GM23248 (cell line): ENCODE results near the gene MMS19. TPM values are rescaled to one million over a fixed set of nuclear protein-coding genes. Genes with fewer than 3 reads are reported as not detected.

Experiments
- DNase-seq: peaks from one replicate; pipeline ENCODE4 v3.0.0-alpha.2; 2015
- H2AFZ ChIP-seq: fragments of 200-600 bp; sonication (generic); 2 replicates; pipeline ENCODE4 v1.6.1; 2016; ENCODE audit warnings: antibody characterized with exemption
- H3F3A ChIP-seq: fragments of 200-600 bp; sonication (generic); 2 replicates; pipeline ENCODE4 v1.6.1; 2016; ENCODE audit warnings: mild to moderate bottlenecking, antibody characterized with exemption, mixed run types; ENCODE audit not compliant: insufficient read depth
- H3K27ac ChIP-seq: fragments of 200-600 bp; sonication (generic); 2 replicates; pipeline ENCODE4 v1.5.1; 2016; ENCODE audit warnings: mild to moderate bottlenecking
- H3K27me3 ChIP-seq: fragments of 200-600 bp; sonication (generic); replicated peaks from 2 replicates; pipeline ENCODE4 v1.6.1; 2016; ENCODE audit warnings: mild to moderate bottlenecking; ENCODE audit not compliant: insufficient read depth
- H3K36me3 ChIP-seq: fragments of 200-600 bp; sonication (generic); 2 replicates; pipeline ENCODE4 v1.6.1; 2016; ENCODE audit warnings: low read depth, mild to moderate bottlenecking
- H3K4me1 ChIP-seq: fragments of 200-600 bp; sonication (generic); 2 replicates; pipeline ENCODE4 v1.6.1; 2016; ENCODE audit warnings: mild to moderate bottlenecking; ENCODE audit not compliant: insufficient read depth
- H3K4me2 ChIP-seq: fragments of 200-600 bp; sonication (generic); one replicate; pipeline ENCODE4 v1.6.1; 2016; ENCODE audit warnings: mild to moderate bottlenecking; ENCODE audit not compliant: unreplicated experiment
- H3K4me3 ChIP-seq: fragments of 200-600 bp; sonication (generic); 2 replicates; pipeline ENCODE4 v1.5.1; 2016; ENCODE audit warnings: mild to moderate bottlenecking
- H3K79me2 ChIP-seq: fragments of 200-600 bp; sonication (generic); 2 replicates; pipeline ENCODE4 v1.6.1; 2016; ENCODE audit warnings: mild to moderate bottlenecking; ENCODE audit not compliant: insufficient read depth
- H3K9ac ChIP-seq: fragments of 200-600 bp; sonication (generic); 2 replicates; pipeline ENCODE4 v1.6.1; 2016; ENCODE audit warnings: mild to moderate bottlenecking
- H3K9me2 ChIP-seq: fragments of 200-600 bp; sonication (generic); 2 replicates; pipeline ENCODE4 v1.6.1; 2016; ENCODE audit warnings: mixed run types, mild to moderate bottlenecking, moderate library complexity; ENCODE audit not compliant: insufficient read depth
- H3K9me3 ChIP-seq: fragments of 200-600 bp; sonication (generic); one replicate; pipeline ENCODE4 v1.6.1; 2017; ENCODE audit warnings: low read depth
- H4K20me1 ChIP-seq: fragments of 200-600 bp; sonication (generic); 2 replicates; pipeline ENCODE4 v1.6.0; 2016; ENCODE audit not compliant: insufficient read depth
- EZH2 ChIP-seq: fragments of 200-600 bp; sonication (generic); IDR thresholded peaks from 2 replicates; pipeline ENCODE4 v1.6.1; 2018; ENCODE audit warnings: antibody characterized with exemption, mild to moderate bottlenecking; ENCODE audit not compliant: insufficient read depth, poor library complexity, severe bottlenecking
- EZH2phosphoT487 ChIP-seq: fragments of 200-600 bp; sonication (generic); IDR thresholded peaks from 2 replicates; pipeline ENCODE4 v1.6.1; 2018; ENCODE audit warnings: antibody characterized with exemption, moderate library complexity, mild to moderate bottlenecking, low read depth; ENCODE audit not compliant: insufficient read depth
- WGBS, 2 experiments: methylation state at CpG; one replicate each; pipeline ENCODE4 v1.1.6; 2015 to 2017; ENCODE audit warnings: low lambda C conversion rate in 2 of 2, low coverage in 1 of 2; ENCODE audit errors: missing lambda C conversion rate in 2 of 2; 5-methylcytosine and 5-hydroxymethylcytosine counted together
- in situ Hi-C: fragments of 300-500 bp; cut with MboI; formaldehyde crosslinking; loops from 2 replicates; pipeline ENCODE4 v1.15.0; 2020
- polyA plus RNA-seq: library from polyadenylated mRNA; unstranded; fragments of >200 nt; fragmentation: Nextera tagmentation; extraction: Ambion mirVana; gene quantifications from 2 replicates; pipeline ENCODE4 v1.2.1, GENCODE V29; 2016
- total RNA-seq: library from RNA; depleted of rRNA; stranded (reverse); fragments of >200 nt; shearing (Covaris generic); gene quantifications from 2 replicates; pipeline ENCODE4 v1.2.3, GENCODE V29; 2014

Gene MMS19
- total and polyA plus RNA-seq, 2 experiments from 2014 or later, result 40.0 to 89.7 TPM

DNA sequence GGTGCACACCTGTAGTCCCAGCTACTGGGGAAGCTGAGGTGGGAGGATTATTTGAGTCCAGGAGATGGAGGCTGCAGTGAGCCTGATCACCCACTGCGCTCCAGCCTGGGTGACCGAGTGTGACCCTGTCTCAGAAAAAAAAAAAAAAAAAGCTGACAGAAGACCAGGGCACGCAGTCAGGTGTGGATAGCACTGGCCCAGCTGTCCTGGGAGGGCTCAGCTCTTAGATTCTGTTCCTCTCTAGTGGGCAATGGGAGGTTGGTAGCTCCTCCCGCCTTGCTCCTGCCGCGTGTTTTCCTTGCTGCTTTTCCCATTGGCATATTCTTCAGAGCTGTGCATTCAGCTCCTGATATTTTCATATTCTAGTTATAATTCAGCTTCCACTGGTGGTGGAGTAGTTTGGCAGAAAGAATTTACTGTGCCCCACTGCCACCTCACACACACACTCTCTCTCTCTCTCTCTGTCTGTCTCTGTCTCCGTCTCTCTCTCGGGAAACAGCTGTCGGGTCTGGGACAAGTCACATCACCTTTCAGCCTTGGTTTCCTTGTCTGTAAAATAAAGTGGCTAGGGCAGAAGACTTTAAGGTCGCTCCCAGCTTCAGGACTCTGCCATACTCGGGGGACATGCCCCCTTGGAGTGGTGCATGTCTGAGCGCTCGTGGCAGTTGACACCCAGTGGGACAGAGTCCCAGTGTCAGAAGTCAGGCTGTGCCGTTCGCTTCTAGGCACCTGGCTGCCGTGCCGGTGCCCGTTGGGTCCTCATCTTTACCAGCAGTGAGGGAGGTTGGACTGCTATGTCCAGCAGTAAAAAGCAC lies 48.4 kb upstream of the MMS19 start:
- no peaks in the 10 kb centered on the region for H3K9me3 ChIP-seq
- 83 to 84% methylated on average over 18 of the region's 18 CpGs for WGBS, 2 experiments
- no peak overlapping the region for H3K4me2 ChIP-seq
- H2AFZ ChIP-seq, result no peak overlapping the region
- no peak for TF ChIP-seq EZH2phosphoT487
- TF ChIP-seq EZH2, result no peak
- in situ Hi-C loops, result no loop called here
- H3K27me3 ChIP-seq, result no peaks in the 10 kb centered on the region
- no peaks in the 10 kb centered on the region for H3K36me3 ChIP-seq
- no peaks in the 10 kb centered on the region for H4K20me1 ChIP-seq
- H3K9me2 ChIP-seq, result no peaks in the 10 kb centered on the region
- peaks cover 74% of the 10 kb centered on the region for H3K79me2 ChIP-seq
- peaks cover 27% of the 10 kb centered on the region for H3K4me1 ChIP-seq
- DNase-seq, result no peak
- no peak overlapping the region for H3K27ac ChIP-seq
- H3F3A ChIP-seq, result peaks cover 28% of the 10 kb centered on the region
- no peak overlapping the region for H3K4me3 ChIP-seq
- no peak overlapping the region for H3K9ac ChIP-seq

DNA sequence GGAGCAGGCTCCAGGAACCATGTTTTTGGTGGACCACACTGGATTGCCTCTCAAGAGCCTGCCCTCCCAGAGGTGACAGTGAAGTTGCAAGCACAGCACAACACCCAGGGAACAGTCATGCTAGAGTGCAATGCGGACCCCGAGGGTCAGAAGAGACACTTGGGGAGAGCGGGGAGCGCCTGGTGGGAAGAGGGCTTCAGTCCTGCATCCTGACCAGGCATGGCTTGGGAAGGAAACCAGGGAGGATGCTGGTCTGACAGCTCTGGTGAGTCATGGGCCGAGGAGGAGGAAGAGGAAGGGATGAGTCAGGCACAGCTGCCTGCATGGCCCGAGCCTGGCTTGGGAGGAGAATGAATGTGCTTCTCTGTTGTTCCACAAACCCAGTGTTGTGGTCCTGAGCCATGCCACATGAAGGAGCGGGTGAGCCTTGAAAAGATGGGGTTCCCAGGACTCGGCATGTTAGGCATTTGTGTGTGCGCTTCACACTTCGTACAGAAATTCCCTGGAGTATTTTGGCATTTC lies 44.9 kb upstream of the MMS19 start:
- Histone ChIP-seq H3K4me2 (peak overlapping the region; percentile 82), H3K4me1 (peaks cover 62% of the 10 kb centered on the region), H2AFZ (no peak overlapping the region), H3K9me3 (no peaks in the 10 kb centered on the region), H3K9ac (peak overlapping the region; percentile 77), H3K79me2 (peaks cover 60% of the 10 kb centered on the region), H3K27me3 (no peaks in the 10 kb centered on the region), H3K4me3 (peak overlapping the region; percentile 62), H3K9me2 (no peaks in the 10 kb centered on the region), H3F3A (peaks cover 59% of the 10 kb centered on the region), H4K20me1 (no peaks in the 10 kb centered on the region), H3K27ac (peak overlapping the region; percentile 98), H3K36me3 (no peaks in the 10 kb centered on the region)
- 1% methylated on average over 9 to 10 of the region's 10 CpGs for WGBS, 2 experiments
- TF ChIP-seq EZH2 (no peak), EZH2phosphoT487 (no peak)
- in situ Hi-C loops, result no loop called here
- peak; percentile 100 for DNase-seq

DNA sequence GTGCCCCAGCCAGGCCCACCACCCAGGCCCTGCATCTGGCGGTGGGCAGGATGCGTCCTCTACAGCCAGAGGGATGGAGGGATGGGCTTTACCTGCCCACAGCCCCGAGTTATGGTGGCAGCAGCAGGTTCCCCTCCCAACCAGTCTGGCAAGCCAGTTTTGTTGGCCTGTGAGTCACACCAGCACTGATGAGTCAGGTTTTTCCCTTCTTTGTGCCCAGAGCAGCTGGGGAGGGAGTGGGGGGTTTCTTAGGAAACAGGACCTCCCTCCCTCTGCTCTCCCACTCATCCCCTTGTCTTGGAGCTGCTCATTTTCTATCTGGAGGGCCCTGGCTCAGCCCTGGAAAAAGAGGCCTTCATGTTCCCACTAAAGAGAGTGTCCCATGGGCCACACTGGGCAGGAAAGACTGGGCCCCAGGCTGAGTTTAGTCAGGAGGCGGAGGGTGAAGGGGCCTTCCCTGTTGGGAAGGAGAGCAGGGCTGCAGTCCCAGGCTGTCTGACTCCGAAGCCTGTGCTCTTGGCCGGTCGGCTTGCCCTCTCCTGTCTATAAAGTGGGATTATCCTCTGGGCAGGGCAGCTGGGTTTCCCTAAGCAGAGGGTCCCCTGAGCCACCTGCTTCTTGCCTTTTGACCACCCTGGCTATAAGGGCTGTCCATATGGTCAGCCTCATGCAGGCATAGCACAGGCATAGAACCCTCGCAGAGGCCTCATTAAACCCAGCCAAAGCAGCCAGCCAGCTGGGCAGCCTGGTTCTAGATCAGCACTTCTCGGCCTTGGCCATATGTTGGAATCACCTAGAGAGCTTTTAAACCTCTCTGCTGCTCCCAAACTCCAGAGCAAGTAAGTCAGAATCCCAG lies 44.2 kb upstream of the MMS19 start:
- peaks cover 65% of the 10 kb centered on the region for H3K4me1 ChIP-seq
- peak overlapping the region; percentile 62 for H3K4me3 ChIP-seq
- peak overlapping the region; percentile 77 for H3K9ac ChIP-seq
- peak overlapping the region; percentile 82 for H3K4me2 ChIP-seq
- H3K27ac ChIP-seq, result peak overlapping the region; percentile 98
- H3K9me3 ChIP-seq, result no peaks in the 10 kb centered on the region
- TF ChIP-seq EZH2 (no peak), EZH2phosphoT487 (no peak)
- peaks cover 59% of the 10 kb centered on the region for H3F3A ChIP-seq
- in situ Hi-C loops, result no loop called here
- no peaks in the 10 kb centered on the region for H4K20me1 ChIP-seq
- no peaks in the 10 kb centered on the region for H3K9me2 ChIP-seq
- no peaks in the 10 kb centered on the region for H3K36me3 ChIP-seq
- no peaks in the 10 kb centered on the region for H3K27me3 ChIP-seq
- 2 to 4% methylated on average over 8 to 9 of the region's 9 CpGs for WGBS, 2 experiments
- DNase-seq, result peak; percentile 95
- peaks cover 59% of the 10 kb centered on the region for H3K79me2 ChIP-seq
- peak overlapping the region; percentile 67 for H2AFZ ChIP-seq
